ENCODE measurements around the gene GBX2. TPM values are rescaled to one million over a fixed set of nuclear protein-coding genes. Genes with fewer than 3 reads are reported as not detected.
A peak's percentile ranks its signal among the peaks of the same experiment; 100 is the strongest.

Gene GBX2
- polyA plus RNA-seq (2013, experiment 1 of 2), result 37.4 TPM
- polyA plus RNA-seq (2013, experiment 2 of 2), result 59.0 TPM

DNA sequence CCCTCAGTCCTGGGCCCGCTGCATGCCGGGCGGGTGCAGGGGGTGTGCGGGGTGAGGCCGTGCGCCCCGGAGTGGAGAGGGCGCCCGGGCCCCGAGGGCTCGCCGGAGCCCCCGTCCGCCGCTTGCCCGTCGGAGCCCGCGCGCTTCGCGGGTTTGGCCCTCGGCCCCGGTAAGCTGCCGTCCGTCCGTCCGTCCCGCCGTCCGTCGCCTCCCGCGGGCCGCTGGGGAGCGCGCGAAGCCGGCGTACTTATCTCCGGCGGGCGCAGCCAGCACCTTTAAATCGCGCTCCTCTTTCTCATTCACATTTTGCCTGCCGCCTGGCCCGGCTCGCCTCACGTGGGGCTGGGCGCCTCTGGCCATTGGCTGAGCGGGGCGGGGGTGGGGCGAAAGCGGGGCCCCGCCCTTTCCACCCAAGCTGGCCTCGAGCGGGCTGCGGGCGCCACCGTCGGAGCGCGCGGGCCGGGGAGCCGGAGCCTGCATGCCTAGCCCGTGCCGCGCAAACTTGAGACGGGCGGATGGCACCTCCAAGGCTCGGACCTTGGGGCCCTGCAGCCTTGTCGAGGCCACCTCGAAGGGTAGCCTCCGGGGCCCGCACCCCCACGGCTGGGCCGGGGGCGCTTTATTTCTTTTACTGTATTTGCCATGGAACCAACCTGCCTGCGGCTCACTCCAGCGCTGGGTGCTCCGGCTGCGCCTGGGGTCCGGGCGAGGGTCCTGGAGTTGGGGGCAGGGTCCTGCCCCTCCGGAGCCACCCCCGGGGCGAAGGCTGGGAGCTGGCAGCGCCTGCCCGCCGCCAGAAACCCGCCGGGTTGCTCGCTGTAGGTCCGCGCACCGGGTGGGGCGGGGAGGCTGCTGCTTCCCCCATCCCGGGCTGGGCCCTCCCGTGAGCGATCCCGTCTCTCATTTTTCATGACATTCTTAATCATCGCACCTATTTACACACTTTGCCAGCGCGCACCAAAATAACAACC is at the start of gene GBX2:
TSS of gene GBX2 (minus strand) at position 277 of the 971 bp plus-strand sequence. CDS start 415 bp downstream, outside the sequence.
- H3K27me3 ChIP-seq (ENCODE audit: insufficient read depth, low read length), result peaks cover 100% of the 10 kb centered on the region
- peak within 1 kb of the TSS; percentile 62 for H3K4me3 ChIP-seq (ENCODE audit: low read length)
- H3K9ac ChIP-seq (ENCODE audit: low read depth, low read length), result peak within 1 kb of the TSS; percentile 64
- H3K27ac ChIP-seq (ENCODE audit: low read depth, low read length), result peak within 1 kb of the TSS; percentile 23; the same call in 1 of the 2 replicates
- no peaks in the 10 kb centered on the region for H3K9me3 ChIP-seq (ENCODE audit: insufficient read depth, low read depth, low read length)
- peaks cover 38% of the 10 kb centered on the region for H3K4me1 ChIP-seq (ENCODE audit: insufficient read depth, low read length)
- WGBS, result under 1% methylated on average over 102 of the region's 105 CpGs
- peaks cover 11% of the 10 kb centered on the region; the same call in 1 of the 2 replicates for H3K36me3 ChIP-seq (ENCODE audit: insufficient read depth, low read length)

DNA sequence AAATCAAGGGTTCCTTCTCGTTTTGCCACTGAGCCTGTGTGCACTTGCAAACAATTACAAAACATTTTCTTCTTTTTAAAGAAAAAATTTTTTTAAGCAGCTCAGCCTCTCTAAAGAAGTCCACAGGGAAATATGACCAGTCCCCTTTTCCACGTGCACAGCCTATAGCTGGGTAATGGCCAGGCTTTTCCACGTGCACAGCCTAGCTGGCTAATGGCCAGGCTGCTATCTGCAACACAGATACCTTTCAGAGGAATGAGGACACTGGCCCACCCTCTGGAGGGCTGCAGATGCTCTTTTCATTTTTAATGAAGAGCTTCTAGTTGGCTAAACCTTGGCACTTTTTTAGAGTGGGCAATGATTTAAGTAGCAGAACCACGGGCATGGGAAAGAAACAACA is 49.7 kb upstream of the GBX2 start:
- H3K9ac ChIP-seq (ENCODE audit: low read depth, low read length), result no peak overlapping the region
- no peaks in the 10 kb centered on the region for H3K9me3 ChIP-seq (ENCODE audit: insufficient read depth, low read depth, low read length)
- no peak overlapping the region for H3K27ac ChIP-seq (ENCODE audit: low read depth, low read length)
- no peaks in the 10 kb centered on the region for H3K27me3 ChIP-seq (ENCODE audit: insufficient read depth, low read length)
- no peak overlapping the region for H3K4me3 ChIP-seq (ENCODE audit: low read length)
- H3K4me1 ChIP-seq (ENCODE audit: insufficient read depth, low read length), result no peaks in the 10 kb centered on the region
- no peaks in the 10 kb centered on the region for H3K36me3 ChIP-seq (ENCODE audit: insufficient read depth, low read length)
- WGBS, result 90% methylated on average over 4 of the region's 4 CpGs

DNA sequence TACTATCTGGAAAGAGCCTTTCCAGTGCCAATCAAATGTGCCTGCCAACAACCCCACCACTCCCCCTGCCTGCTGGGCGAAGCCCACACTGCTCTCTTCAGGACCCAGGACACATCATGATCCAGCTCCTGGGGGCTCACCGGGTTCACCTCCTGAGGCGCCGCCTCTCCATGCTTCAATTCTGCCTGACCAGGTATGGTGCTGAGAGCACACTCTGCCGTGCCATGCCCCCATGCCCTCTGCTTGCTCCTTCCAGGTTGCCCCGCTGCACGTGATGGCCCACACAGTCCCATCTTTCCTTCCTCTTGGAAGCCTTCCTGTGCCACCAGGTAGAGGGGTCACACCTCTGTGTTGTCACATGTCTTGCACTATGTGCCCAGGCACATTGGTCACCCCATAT is 48.5 kb upstream of the GBX2 start:
- H3K36me3 ChIP-seq (ENCODE audit: insufficient read depth, low read length), result no peaks in the 10 kb centered on the region
- no peak overlapping the region for H3K27ac ChIP-seq (ENCODE audit: low read depth, low read length)
- 95% methylated on average over 7 of the region's 7 CpGs for WGBS
- no peaks in the 10 kb centered on the region for H3K4me1 ChIP-seq (ENCODE audit: insufficient read depth, low read length)
- H3K4me3 ChIP-seq (ENCODE audit: low read length), result no peak overlapping the region
- no peak overlapping the region for H3K9ac ChIP-seq (ENCODE audit: low read depth, low read length)
- H3K27me3 ChIP-seq (ENCODE audit: insufficient read depth, low read length), result no peaks in the 10 kb centered on the region
- no peaks in the 10 kb centered on the region for H3K9me3 ChIP-seq (ENCODE audit: insufficient read depth, low read depth, low read length)

DNA sequence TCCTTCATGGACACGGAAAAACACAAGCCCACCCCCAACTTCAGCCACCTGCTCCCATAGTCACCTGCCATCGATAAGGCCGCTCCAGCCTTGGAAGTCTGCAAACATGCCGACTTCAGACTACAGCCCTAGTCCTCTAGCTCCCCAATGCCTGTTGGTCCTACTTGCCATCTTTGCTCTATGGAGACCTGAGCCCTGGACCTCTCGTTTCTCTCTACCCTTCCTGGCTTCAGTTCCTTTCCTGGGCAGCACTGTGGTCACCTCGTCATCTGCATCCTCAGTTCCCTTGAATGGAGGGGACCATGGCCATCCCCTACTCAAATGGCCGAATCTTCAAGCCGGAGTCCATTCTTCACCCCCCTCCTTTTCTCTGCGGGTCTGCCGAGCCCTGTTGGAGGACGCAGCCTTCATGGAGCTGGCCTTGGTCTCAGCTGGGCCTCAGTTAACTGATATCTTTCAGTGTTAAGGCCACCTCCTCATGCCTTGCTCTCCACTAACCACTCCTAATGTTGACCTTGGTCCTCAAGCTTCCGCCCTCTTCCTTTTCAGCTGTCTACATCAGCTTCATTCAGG is 47.7 kb upstream of the GBX2 start:
- Histone ChIP-seq H3K27ac (ENCODE audit: low read depth, low read length) (no peak overlapping the region), H3K9me3 (ENCODE audit: insufficient read depth, low read depth, low read length) (no peaks in the 10 kb centered on the region), H3K36me3 (ENCODE audit: insufficient read depth, low read length) (no peaks in the 10 kb centered on the region), H3K9ac (ENCODE audit: low read depth, low read length) (no peak overlapping the region), H3K27me3 (ENCODE audit: insufficient read depth, low read length) (no peaks in the 10 kb centered on the region), H3K4me3 (ENCODE audit: low read length) (no peak overlapping the region), H3K4me1 (ENCODE audit: insufficient read depth, low read length) (no peaks in the 10 kb centered on the region)
- 95% methylated on average over 12 of the region's 12 CpGs for WGBS

DNA sequence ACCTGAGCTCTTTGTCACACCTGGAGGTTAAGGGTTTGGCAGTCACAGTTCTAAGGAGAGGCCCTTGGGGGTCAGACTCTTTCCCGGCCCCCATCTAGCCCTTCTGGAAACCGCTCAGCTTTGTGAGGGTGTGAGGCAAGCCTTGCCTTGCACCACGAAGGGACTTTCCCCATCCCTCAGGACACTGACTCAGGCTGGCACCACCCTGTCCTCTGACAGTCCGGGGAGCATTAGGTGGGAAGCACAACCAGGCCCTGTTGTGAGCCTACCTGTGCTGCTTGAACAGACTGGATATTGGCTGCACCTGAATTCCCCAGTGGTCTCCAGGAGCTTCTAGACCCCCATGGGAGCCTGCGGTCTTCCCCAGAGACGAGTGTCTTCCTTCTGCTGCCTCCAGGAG is 47.0 kb upstream of the GBX2 start:
- Histone ChIP-seq H3K36me3 (ENCODE audit: insufficient read depth, low read length) (no peaks in the 10 kb centered on the region), H3K27me3 (ENCODE audit: insufficient read depth, low read length) (no peaks in the 10 kb centered on the region), H3K27ac (ENCODE audit: low read depth, low read length) (no peak overlapping the region), H3K9me3 (ENCODE audit: insufficient read depth, low read depth, low read length) (no peaks in the 10 kb centered on the region), H3K4me3 (ENCODE audit: low read length) (no peak overlapping the region), H3K4me1 (ENCODE audit: insufficient read depth, low read length) (no peaks in the 10 kb centered on the region), H3K9ac (ENCODE audit: low read depth, low read length) (no peak overlapping the region)
- 80% methylated on average over 6 of the region's 6 CpGs for WGBS

DNA sequence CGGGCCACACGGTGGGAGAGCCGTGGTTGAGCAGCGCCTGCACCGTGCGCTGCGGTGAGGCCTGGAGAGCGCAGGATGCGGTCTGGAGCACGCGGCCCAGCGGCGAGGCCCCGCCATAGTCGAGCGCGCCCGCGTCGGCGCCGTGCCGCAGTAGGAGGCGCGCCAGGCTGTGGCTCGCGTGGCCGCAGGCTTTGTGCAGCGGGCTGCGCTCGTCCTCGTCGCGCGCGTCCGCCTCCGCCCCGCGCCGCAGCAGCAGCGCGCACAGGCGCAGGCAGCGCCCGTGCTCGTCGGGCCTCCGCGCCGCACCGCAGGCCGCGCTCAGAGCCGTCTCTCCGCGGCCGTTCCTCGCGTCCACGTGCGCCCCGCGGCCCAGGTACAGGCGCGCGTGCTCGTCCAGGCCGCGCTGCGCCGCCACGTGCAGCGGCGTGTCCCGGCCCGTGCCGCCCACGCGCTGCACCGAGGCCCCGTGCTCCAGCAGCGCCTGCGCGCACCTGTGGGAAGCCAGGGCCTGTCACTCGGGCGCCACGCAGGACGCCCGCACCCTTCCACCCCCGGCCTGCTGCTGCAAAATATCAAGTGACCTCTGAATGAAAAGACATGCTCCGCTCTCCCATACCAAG is 46.3 kb upstream of the GBX2 start:
- Histone ChIP-seq H3K4me3 (ENCODE audit: low read length) (no peak overlapping the region), H3K9ac (ENCODE audit: low read depth, low read length) (no peak overlapping the region), H3K4me1 (ENCODE audit: insufficient read depth, low read length) (no peaks in the 10 kb centered on the region), H3K27me3 (ENCODE audit: insufficient read depth, low read length) (no peaks in the 10 kb centered on the region), H3K36me3 (ENCODE audit: insufficient read depth, low read length) (no peaks in the 10 kb centered on the region), H3K27ac (ENCODE audit: low read depth, low read length) (no peak overlapping the region), H3K9me3 (ENCODE audit: insufficient read depth, low read depth, low read length) (no peaks in the 10 kb centered on the region)
- 97% methylated on average over 92 of the region's 92 CpGs for WGBS

DNA sequence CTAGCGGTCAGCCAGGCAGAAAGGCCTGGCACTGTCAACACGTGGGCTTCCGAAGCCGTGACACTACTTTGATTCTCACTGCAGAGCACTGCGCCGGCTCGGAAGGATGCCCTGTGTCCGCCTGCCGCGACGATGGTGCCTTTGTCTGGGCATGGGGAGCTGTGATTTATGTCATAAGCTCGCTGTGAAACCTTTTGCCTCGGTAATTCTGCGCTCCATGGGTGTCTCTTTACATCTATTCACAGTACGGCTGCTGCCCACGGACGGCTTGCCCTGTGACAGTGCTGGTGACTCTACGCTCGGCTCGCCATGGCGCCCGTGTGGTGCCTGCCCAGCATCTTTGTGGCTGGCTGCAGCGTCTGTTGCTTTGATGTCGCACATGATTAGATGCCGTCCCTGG is 43.1 kb upstream of the GBX2 start:
- H3K27me3 ChIP-seq (ENCODE audit: insufficient read depth, low read length), result no peaks in the 10 kb centered on the region

DNA sequence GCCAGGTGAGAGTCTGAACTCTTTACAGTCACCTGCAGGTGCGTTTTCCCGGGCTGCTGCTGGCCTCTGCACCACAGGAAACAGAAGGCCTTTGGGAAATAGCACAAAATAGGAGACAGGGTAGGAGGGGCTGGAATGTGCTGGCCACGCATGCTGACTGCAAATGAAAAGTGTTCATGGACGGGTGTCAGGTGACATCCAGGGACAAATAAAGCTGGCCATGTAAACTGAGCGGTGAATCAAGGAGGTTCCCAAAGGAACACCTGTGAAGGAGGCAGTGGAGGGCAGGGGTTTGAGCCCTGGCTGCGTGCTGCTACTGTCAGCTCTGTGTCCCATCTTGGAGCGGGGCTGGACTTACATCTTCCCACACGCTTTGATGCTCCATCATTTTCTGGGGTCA is 42.4 kb upstream of the GBX2 start:
- no peaks in the 10 kb centered on the region for H3K36me3 ChIP-seq (ENCODE audit: insufficient read depth, low read length)
- H3K9me3 ChIP-seq (ENCODE audit: insufficient read depth, low read depth, low read length), result no peaks in the 10 kb centered on the region
- H3K27me3 ChIP-seq (ENCODE audit: insufficient read depth, low read length), result no peaks in the 10 kb centered on the region
- H3K27ac ChIP-seq (ENCODE audit: low read depth, low read length), result no peak overlapping the region
- H3K4me3 ChIP-seq (ENCODE audit: low read length), result no peak overlapping the region
- WGBS, result 90% methylated on average over 8 of the region's 8 CpGs
- H3K4me1 ChIP-seq (ENCODE audit: insufficient read depth, low read length), result no peaks in the 10 kb centered on the region
- H3K9ac ChIP-seq (ENCODE audit: low read depth, low read length), result no peak overlapping the region

More for the DNA sequence above, 43.1 kb upstream of the GBX2 start:
- no peaks in the 10 kb centered on the region for H3K9me3 ChIP-seq (ENCODE audit: insufficient read depth, low read depth, low read length)
- H3K9ac ChIP-seq (ENCODE audit: low read depth, low read length), result no peak overlapping the region
- H3K36me3 ChIP-seq (ENCODE audit: insufficient read depth, low read length), result no peaks in the 10 kb centered on the region
- WGBS, result 94% methylated on average over 25 of the region's 25 CpGs
- no peak overlapping the region for H3K4me3 ChIP-seq (ENCODE audit: low read length)
- no peak overlapping the region for H3K27ac ChIP-seq (ENCODE audit: low read depth, low read length)
- no peaks in the 10 kb centered on the region for H3K4me1 ChIP-seq (ENCODE audit: insufficient read depth, low read length)

DNA sequence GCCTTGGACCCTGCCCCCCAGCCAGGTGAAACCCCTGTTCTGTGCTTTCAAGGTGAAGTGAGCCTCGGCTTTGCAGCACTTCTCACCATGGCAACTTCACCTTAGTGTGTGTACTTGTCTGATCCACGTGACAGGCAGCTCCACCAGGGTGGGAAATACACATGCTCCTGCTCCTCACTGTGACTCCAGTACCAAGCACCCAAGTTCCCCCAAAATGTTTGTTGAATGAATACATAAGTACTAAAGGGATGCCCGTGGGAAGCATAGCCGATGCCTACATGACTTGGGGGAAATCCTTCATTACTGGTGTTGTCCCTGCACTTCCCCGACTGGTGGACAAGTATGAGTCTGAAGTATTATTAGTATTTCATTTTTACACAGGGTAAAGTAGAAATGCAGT is 41.8 kb upstream of the GBX2 start:
- Histone ChIP-seq H3K4me1 (ENCODE audit: insufficient read depth, low read length) (no peaks in the 10 kb centered on the region), H3K9ac (ENCODE audit: low read depth, low read length) (no peak overlapping the region), H3K36me3 (ENCODE audit: insufficient read depth, low read length) (no peaks in the 10 kb centered on the region), H3K27me3 (ENCODE audit: insufficient read depth, low read length) (no peaks in the 10 kb centered on the region), H3K27ac (ENCODE audit: low read depth, low read length) (no peak overlapping the region), H3K9me3 (ENCODE audit: insufficient read depth, low read depth, low read length) (no peaks in the 10 kb centered on the region), H3K4me3 (ENCODE audit: low read length) (no peak overlapping the region)
- WGBS, result 87% methylated on average over 5 of the region's 5 CpGs

DNA sequence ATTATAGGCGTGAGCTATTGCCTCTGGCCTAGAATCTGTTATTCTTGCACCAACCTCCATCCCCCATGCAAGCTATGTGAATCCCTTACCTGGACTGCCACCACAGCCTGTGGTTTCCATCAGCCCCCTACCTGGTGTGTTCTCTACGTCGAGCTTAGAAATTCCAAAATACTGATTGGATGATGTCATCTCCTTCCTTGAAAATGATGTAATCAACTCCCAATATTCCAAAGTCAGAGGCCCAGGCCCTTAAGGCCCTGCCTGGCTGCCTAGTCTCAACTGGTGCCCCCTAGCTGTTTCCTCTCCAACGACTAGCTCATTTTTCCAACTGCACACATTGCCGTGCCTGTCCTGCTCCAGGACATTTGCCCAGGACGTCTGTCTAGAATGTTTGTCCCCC is 41.3 kb upstream of the GBX2 start:
- Histone ChIP-seq H3K4me1 (ENCODE audit: insufficient read depth, low read length) (no peaks in the 10 kb centered on the region), H3K9me3 (ENCODE audit: insufficient read depth, low read depth, low read length) (no peaks in the 10 kb centered on the region), H3K36me3 (ENCODE audit: insufficient read depth, low read length) (no peaks in the 10 kb centered on the region), H3K4me3 (ENCODE audit: low read length) (no peak overlapping the region), H3K27me3 (ENCODE audit: insufficient read depth, low read length) (no peaks in the 10 kb centered on the region), H3K9ac (ENCODE audit: low read depth, low read length) (no peak overlapping the region), H3K27ac (ENCODE audit: low read depth, low read length) (no peak overlapping the region)
- 80% methylated on average over 6 of the region's 6 CpGs for WGBS
